Measurements from ENCODE around the gene ZNF668.

ZNF668 gene

GRCh38 chr16:31113121-31114120 is 39.4 kb upstream of the ZNF668 start:
- H3K4me3 ChIP-seq (ENCODE audit: low read length), result no peak overlapping the region
- no peak for DNase-seq (ENCODE audit: low read depth)

GRCh38 chr16:31112711-31113110 is 38.7 kb upstream of the ZNF668 start:
- TF ChIP-seq, protein P1, sequence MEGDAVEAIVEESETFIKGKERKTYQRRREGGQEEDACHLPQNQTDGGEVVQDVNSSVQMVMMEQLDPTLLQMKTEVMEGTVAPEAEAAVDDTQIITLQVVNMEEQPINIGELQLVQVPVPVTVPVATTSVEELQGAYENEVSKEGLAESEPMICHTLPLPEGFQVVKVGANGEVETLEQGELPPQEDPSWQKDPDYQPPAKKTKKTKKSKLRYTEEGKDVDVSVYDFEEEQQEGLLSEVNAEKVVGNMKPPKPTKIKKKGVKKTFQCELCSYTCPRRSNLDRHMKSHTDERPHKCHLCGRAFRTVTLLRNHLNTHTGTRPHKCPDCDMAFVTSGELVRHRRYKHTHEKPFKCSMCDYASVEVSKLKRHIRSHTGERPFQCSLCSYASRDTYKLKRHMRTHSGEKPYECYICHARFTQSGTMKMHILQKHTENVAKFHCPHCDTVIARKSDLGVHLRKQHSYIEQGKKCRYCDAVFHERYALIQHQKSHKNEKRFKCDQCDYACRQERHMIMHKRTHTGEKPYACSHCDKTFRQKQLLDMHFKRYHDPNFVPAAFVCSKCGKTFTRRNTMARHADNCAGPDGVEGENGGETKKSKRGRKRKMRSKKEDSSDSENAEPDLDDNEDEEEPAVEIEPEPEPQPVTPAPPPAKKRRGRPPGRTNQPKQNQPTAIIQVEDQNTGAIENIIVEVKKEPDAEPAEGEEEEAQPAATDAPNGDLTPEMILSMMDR (conservative IDR thresholded peaks at IDR 0.05; ENCODE audit: low read depth, low read length), result no peak
- DNase-seq (ENCODE audit: low read depth), result no peak
- H3K4me3 ChIP-seq (ENCODE audit: low read length), result no peak overlapping the region

More at GRCh38 chr16:31113121-31114120, 39.4 kb upstream of the ZNF668 start:
- TF ChIP-seq, protein P1 (conservative IDR thresholded peaks at IDR 0.05; ENCODE audit: low read depth, low read length), result no peak

DNA sequence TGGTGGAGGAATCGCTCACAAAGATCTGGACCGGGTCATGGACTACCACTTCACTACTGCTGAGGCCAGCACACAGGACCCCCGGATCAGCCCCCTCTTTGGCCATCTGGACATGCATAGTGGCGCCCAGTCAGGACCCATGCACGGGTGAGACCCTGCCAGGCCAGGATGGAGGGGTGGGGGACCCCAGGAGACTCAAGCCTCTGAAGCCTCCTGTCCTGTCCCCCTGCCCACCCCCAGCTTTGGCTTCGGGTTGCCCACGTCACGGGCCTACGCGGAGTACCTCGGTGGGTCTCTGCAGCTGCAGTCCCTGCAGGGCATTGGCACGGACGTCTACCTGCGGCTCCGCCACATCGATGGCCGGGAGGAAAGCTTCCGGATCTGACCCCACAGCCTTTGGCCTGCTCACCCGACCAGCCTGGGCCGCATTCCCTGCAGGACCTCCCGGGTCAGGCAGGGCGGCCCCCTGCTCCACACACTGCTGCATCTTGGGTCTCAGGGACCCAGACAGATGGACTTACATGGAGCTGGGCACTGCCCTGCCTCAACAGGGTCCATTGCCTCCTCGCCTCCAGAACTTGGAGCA is 37.9 kb upstream of the ZNF668 start:
- no peak overlapping the region for H3K4me3 ChIP-seq (ENCODE audit: low read length)
- DNase-seq (ENCODE audit: low read depth), result no peak
- TF ChIP-seq, protein P1 (conservative IDR thresholded peaks at IDR 0.05; ENCODE audit: low read depth, low read length), result no peak

DNA sequence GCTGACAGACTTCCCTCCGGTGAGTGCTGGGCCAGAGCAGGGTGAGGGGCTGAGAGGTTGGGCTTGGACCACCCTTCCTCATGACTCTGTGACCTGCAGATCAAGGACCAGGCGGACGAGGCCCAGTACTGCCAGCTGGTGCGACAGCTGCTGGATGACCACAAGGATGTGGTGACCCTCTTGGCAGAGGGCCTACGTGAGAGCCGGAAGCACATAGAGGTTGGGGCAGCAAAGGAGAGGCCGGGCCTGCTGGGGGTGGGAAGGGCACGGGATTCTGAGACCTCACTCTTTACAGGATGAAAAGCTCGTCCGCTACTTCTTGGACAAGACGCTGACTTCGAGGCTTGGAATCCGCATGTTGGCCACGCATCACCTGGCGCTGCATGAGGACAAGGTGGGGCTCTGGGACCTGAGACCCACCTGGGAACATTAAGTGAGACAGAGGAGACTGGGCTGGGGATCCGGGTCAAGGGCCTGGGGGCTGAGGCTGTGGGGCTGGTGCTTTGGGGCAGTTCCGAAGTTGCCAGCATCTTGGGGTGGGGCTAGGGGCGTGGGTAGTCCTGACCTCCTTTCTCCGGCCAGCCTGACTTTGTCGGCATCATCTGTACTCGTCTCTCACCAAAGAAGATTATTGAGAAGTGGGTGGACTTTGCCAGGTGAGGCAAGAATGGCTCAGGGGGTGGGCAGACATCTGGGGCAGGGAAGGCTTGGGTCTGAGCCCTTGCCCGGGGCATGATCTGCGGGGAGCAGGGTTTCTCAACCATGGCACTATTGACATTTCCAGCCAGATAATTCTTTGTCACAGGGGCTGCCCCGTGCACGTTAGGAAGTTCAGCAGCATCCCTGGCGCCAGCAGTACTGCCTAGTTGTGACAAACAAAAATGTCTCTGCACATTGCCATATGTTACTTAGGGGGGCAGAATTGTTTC is 36.3 kb upstream of the ZNF668 start:
- no peak for DNase-seq (ENCODE audit: low read depth)
- TF ChIP-seq, protein P1 (conservative IDR thresholded peaks at IDR 0.05; ENCODE audit: low read depth, low read length), result no peak
- H3K4me3 ChIP-seq (ENCODE audit: low read length), result no peak overlapping the region

DNA sequence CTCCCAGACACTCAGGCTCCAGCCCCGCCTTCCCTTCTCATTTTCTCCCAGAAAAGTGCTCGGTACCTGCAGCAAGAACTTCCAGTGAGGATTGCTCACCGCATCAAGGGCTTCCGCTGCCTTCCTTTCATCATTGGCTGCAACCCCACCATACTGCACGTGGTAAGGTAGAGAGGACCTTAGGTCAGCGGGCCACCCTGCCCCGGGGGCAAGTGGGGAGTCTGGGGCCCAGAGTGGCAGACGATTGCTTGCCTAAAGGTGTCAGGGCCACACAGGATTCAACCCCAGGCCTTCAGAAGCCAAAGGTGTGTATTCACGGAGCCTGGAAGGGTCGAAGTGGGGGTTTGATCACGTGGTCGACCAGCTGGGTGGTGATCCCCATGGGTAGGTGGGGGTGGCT is 35.6 kb upstream of the ZNF668 start:
- TF ChIP-seq, protein P1 (conservative IDR thresholded peaks at IDR 0.05; ENCODE audit: low read depth, low read length), result no peak
- DNase-seq (ENCODE audit: low read depth), result no peak
- no peak overlapping the region for H3K4me3 ChIP-seq (ENCODE audit: low read length)

- H3K4me3 ChIP-seq (ENCODE audit: low read length), result peak overlapping the region; percentile 70
- DNase-seq (ENCODE audit: low read depth), result no peak
- TF ChIP-seq, protein P1 (conservative IDR thresholded peaks at IDR 0.05; ENCODE audit: low read depth, low read length), result no peak
Observed at GRCh38 chr16:31108794-31109558, 34.9 kb upstream of the ZNF668 start.
